ENCODE results near the gene EXD3. TPM values are rescaled to one million over a fixed set of nuclear protein-coding genes. Genes with fewer than 3 reads are reported as not detected.
"Not testable (repeated sequence)": the region's sequence is repeated elsewhere in the genome, so short reads cannot be mapped to it uniquely, and the experiment has no call there.

The EXD3 gene
- total RNA-seq, 2 experiments from 2014 or later: 10.3 to 13.2 TPM

GRCh38 chr9:137416006-137416562 lies 6.9 kb downstream of the EXD3 start:
- Mint-ChIP-seq H3K27ac (no peak overlapping the region), H3K4me1 (peaks cover 16% of the 10 kb centered on the region), H3K9me3 (no peaks in the 10 kb centered on the region), H3K36me3 (ENCODE audit: low read depth) (no peaks in the 10 kb centered on the region), H3K27me3 (no peaks in the 10 kb centered on the region), H3K4me3 (no peak overlapping the region)
- ChIA-PET POLR2A (no interaction called here), CTCF (no interaction called here)
- no peak for DNase-seq

DNA sequence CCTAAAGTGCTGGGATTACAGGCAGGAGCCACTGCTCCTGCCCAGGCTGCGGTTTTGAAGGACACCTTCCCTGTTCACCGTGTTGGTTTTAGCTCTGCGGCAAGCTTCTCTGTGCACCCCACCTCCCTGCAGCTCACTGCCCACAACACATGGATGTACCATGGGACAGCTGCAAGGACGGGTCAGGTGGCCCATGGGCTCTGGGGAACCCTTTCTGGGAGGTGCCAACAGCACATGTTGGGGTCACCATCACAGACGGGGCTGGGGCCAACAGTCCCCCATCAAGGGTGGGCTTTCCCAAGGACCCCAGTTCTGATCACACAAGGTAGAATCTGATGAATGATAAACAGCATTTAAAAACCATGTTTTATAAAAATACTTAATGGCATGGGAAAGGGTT lies 7.5 kb downstream of the EXD3 start:
- Mint-ChIP-seq H3K27ac (no peak overlapping the region), H3K36me3 (ENCODE audit: low read depth) (no peaks in the 10 kb centered on the region), H3K9me3 (no peaks in the 10 kb centered on the region), H3K4me1 (peaks cover 17% of the 10 kb centered on the region), H3K4me3 (no peak overlapping the region), H3K27me3 (no peaks in the 10 kb centered on the region)
- ChIA-PET CTCF (no interaction called here), POLR2A (no interaction called here)
- no peak for DNase-seq

- ChIA-PET CTCF (interaction anchor here (0.6 to 1.4 kb wide), 2 partner anchors 10 to 213 kb away, joined by 3 to 4 read pairs; partner anchors contain the start of genes EXD3 and NOXA1), POLR2A (no interaction called here)
- no peak overlapping the region for H3K4me3 Mint-ChIP-seq
- no peaks in the 10 kb centered on the region for H3K9me3 Mint-ChIP-seq
- no peak overlapping the region for H3K27ac Mint-ChIP-seq
- H3K4me1 Mint-ChIP-seq: peaks cover 17% of the 10 kb centered on the region
- H3K36me3 Mint-ChIP-seq (ENCODE audit: low read depth): no peaks in the 10 kb centered on the region
- no peaks in the 10 kb centered on the region for H3K27me3 Mint-ChIP-seq
- no peak for DNase-seq
Measured at GRCh38 chr9:137412431-137412830, 10.5 kb downstream of the EXD3 start.

DNA sequence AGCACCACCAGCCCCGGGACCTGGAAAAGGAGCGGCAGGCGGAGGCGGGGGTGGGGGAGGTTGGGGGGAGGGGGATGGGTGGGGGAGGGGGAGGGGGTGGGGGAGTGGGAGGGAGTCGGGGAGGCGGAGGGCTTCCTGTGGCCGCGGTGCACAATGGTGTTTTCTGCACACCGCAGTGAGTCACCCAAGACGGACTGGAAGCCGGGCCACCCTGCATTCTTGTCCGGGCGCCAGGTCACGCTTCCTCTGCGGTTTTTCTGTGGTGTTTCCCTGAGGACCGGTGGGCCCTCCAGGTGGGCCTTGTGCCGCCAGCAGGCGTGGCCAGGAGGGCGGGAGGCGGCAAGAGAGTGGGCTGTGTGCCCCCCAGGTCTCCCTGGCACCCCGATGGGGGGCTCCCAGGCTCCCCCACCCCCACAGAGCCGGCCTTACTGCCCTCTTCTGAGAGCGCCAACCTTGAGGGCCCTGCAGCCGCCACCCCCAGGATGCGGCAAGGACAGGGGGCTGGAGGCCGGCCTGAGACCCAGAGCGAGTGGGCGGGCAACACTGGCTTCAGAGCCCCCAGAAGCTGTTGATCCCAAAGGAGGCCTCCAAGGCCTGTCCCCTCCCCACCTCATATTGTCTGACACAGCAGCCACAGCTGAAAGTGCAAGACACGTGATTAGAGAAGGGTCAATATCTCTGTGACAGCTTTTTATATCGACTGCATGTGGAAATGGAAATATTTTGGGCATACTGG lies 11.1 kb downstream of the EXD3 start:
- no peak overlapping the region for H3K27ac Mint-ChIP-seq
- peaks cover 17% of the 10 kb centered on the region for H3K4me1 Mint-ChIP-seq
- no peak overlapping the region for H3K4me3 Mint-ChIP-seq
- CTCF ChIA-PET: interaction anchor here (1.4 to 2.9 kb wide), 3 partner anchors 11 to 33 kb away, joined by 4 to 10 read pairs (median 6); partner anchors contain the start of genes EXD3 and NOXA1
- H3K36me3 Mint-ChIP-seq (ENCODE audit: low read depth): no peaks in the 10 kb centered on the region
- no peaks in the 10 kb centered on the region for H3K9me3 Mint-ChIP-seq
- no peaks in the 10 kb centered on the region for H3K27me3 Mint-ChIP-seq
- POLR2A ChIA-PET: no interaction called here
- peak; percentile 26 for DNase-seq

DNA sequence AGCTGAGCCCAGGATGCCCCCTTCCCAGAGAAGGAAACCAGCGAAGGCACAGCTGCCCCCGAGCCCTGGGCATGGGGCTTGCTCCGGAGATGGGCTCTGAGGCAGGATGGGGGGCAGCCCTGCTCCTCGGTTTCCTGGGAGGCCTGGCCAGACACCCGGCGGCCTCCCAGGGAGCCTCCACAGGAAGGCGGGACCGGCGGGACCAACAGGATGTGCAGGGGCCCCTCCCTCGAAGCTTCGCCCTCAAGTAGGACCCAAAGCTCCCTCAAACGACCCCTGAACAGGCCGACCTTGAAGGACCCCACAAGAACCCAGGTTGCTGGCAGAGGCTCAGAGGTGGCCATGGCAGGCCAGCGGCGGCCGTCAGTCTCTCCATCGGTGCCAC lies 11.7 kb downstream of the EXD3 start:
- no peaks in the 10 kb centered on the region for H3K9me3 Mint-ChIP-seq
- H3K36me3 Mint-ChIP-seq (ENCODE audit: low read depth): no peaks in the 10 kb centered on the region
- no peaks in the 10 kb centered on the region for H3K27me3 Mint-ChIP-seq
- ChIA-PET POLR2A (no interaction called here), CTCF (interaction anchor here (1.9 to 2.9 kb wide), 2 partner anchors 12 to 33 kb away, joined by 6 to 10 read pairs; partner anchors contain the start of genes EXD3 and NOXA1)
- H3K4me3 Mint-ChIP-seq: no peak overlapping the region
- no peak overlapping the region for H3K27ac Mint-ChIP-seq
- DNase-seq: no peak
- H3K4me1 Mint-ChIP-seq: peaks cover 17% of the 10 kb centered on the region

- Mint-ChIP-seq H3K9me3 (no peaks in the 10 kb centered on the region), H3K27me3 (no peaks in the 10 kb centered on the region), H3K4me3 (no peak overlapping the region), H3K36me3 (ENCODE audit: low read depth) (no peaks in the 10 kb centered on the region), H3K4me1 (peaks cover 17% of the 10 kb centered on the region), H3K27ac (no peak overlapping the region)
- POLR2A ChIA-PET: no interaction called here
- CTCF ChIA-PET: interaction anchor here (1.2 to 2.9 kb wide), 3 partner anchors 12 to 109 kb away, joined by 6 to 10 read pairs (median 6); partner anchors contain the start of genes EXD3, NOXA1 and NRARP
- DNase-seq: no peak
Measured at GRCh38 chr9:137410891-137411249, 12.1 kb downstream of the EXD3 start.

GRCh38 chr9:137410236-137410890 lies 12.6 kb downstream of the EXD3 start:
- H3K9me3 Mint-ChIP-seq; H3K27ac Mint-ChIP-seq; POLR2A ChIA-PET; H3K4me3 Mint-ChIP-seq; H3K36me3 Mint-ChIP-seq (ENCODE audit: low read depth); H3K27me3 Mint-ChIP-seq; DNase-seq: not testable (repeated sequence)
- H3K4me1 Mint-ChIP-seq: peaks cover 17% of the 10 kb centered on the region
- CTCF ChIA-PET: interaction anchor here (1.2 to 2.9 kb wide), 3 partner anchors 13 to 108 kb away, joined by 6 to 10 read pairs (median 6); partner anchors contain the start of genes EXD3, NOXA1 and NRARP

DNA sequence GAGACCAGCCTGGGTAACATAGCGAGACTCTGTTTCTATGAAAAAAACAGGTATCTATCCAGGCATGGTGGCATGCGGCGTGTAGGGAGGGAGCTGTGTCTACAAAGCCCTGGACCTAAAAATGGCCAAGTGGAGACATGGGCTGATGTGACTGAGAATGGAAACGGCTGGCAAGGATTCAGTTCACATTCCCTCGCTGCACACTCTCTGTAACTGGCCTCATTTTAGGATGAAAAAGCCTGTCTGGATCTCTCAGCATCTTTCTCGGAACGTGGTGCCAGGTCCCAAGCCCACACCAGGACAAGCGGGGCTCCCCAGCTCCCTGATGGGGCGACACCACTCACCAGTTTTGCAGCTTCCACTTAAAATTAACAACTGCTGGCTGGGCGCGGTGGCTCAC lies 13.4 kb downstream of the EXD3 start:
- H3K9me3 Mint-ChIP-seq: no peaks in the 10 kb centered on the region
- no peaks in the 10 kb centered on the region for H3K36me3 Mint-ChIP-seq (ENCODE audit: low read depth)
- peaks cover 17% of the 10 kb centered on the region for H3K4me1 Mint-ChIP-seq
- DNase-seq: no peak
- peaks cover 3% of the 10 kb centered on the region for H3K27me3 Mint-ChIP-seq
- H3K4me3 Mint-ChIP-seq: no peak overlapping the region
- ChIA-PET POLR2A (no interaction called here), CTCF (interaction anchor here (1.2 to 2.9 kb wide), 2 partner anchors 13 to 107 kb away, joined by 6 to 10 read pairs; partner anchors contain the start of genes EXD3, NOXA1 and NRARP)
- no peak overlapping the region for H3K27ac Mint-ChIP-seq

GRCh38 chr9:137408651-137409405 lies 14.1 kb downstream of the EXD3 start:
- CTCF ChIA-PET: interaction anchor here (0.8 to 2.9 kb wide), 2 partner anchors 14 to 15 kb away, joined by 4 to 10 read pairs; partner anchors contain the start of genes EXD3 and NOXA1
- Mint-ChIP-seq H3K4me3 (no peak overlapping the region), H3K27me3 (peaks cover 3% of the 10 kb centered on the region), H3K9me3 (no peaks in the 10 kb centered on the region), H3K36me3 (ENCODE audit: low read depth) (no peaks in the 10 kb centered on the region), H3K4me1 (peaks cover 15% of the 10 kb centered on the region), H3K27ac (no peak overlapping the region)
- no peak for DNase-seq
- POLR2A ChIA-PET: no interaction called here

DNA sequence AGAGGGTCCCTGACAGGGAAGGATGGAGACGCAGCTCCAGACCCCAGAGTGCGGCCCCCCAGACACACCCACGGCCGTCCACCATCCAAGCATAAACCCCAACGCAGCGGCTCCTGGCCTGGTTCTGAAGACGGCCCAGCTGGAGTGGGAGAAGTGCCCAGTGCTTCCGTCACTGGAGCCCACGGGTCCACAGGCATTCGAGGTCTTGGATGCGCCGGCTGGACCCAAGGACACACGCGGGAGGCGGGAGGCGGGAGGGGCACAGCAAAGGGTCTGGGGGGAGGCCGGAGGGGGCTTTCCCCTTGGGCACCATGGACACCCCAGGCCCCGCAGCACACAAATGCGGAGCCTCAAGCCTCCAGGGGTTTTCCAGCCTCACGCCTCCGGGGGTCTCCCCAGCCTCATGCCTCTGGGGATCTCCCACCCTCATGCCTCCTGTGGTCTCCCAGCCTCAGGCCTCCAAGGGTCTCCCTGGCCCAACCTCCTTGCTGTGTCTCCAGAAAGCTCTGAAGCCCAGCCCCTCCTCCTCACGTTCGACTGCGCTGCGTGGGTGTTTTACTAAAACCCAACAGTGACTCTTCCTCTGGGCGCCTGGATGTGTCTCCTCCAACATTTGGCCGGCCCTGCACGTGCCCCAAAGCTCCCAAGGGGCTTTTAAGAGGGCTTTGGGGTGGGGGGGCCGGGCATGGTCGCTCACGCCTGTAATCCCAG lies 15.2 kb downstream of the EXD3 start:
- Mint-ChIP-seq H3K27ac (no peak overlapping the region), H3K36me3 (ENCODE audit: low read depth) (no peaks in the 10 kb centered on the region), H3K9me3 (no peaks in the 10 kb centered on the region), H3K4me1 (peaks cover 9% of the 10 kb centered on the region), H3K27me3 (peaks cover 3% of the 10 kb centered on the region), H3K4me3 (no peak overlapping the region)
- CTCF ChIA-PET: interaction anchor here (0.8 kb wide), 1 partner anchor 16 kb away, joined by 4 read pairs; the partner anchor contains the start of genes EXD3 and NOXA1
- DNase-seq: no peak
- POLR2A ChIA-PET: no interaction called here

GRCh38 chr9:137406876-137407589 lies 15.9 kb downstream of the EXD3 start:
- peak; percentile 65 for DNase-seq
- H3K4me3 Mint-ChIP-seq: no peak overlapping the region
- CTCF ChIA-PET: no interaction called here
- POLR2A ChIA-PET: no interaction called here
- H3K9me3 Mint-ChIP-seq: no peaks in the 10 kb centered on the region
- no peak overlapping the region for H3K27ac Mint-ChIP-seq
- H3K36me3 Mint-ChIP-seq (ENCODE audit: low read depth): peaks cover 5% of the 10 kb centered on the region
- H3K27me3 Mint-ChIP-seq: peaks cover 3% of the 10 kb centered on the region
- peaks cover 6% of the 10 kb centered on the region for H3K4me1 Mint-ChIP-seq

Data from activated CD4-positive, alpha-beta T cell treated with anti-CD3 and anti-CD28 coated beads, Interleukin-2, amount 10 ng/mL, durations not matched to agents 7 days and 5 days (primary cell).